EH (cell line): Measurements from ENCODE around the gene LRFN4.

ENCODE experiments used
- DNase-seq: peaks from one replicate; pipeline ENCODE4 v3.0.0-alpha.2; 2015; ENCODE audit warnings: low read depth

LRFN4 gene

DNA sequence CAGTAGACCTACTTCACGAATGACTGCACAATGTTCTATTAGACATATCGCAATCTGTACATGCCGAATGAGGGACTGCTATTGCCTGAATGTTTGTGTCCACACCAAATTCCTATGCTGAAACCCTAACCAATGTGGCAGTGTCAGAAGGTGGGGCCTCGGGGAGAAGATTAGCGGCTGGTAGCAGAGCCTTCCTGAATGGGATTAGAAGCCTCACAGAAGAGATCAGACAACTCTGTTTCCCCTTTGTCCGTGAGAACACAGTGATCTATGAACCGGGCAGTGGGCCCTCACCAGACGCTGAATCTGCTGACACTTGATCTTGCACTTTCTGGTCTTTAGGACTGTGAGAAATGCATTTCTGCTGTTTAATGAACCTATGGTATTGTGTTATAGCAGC lies 33.1 kb downstream of the LRFN4 start:
- no peak for DNase-seq

DNA sequence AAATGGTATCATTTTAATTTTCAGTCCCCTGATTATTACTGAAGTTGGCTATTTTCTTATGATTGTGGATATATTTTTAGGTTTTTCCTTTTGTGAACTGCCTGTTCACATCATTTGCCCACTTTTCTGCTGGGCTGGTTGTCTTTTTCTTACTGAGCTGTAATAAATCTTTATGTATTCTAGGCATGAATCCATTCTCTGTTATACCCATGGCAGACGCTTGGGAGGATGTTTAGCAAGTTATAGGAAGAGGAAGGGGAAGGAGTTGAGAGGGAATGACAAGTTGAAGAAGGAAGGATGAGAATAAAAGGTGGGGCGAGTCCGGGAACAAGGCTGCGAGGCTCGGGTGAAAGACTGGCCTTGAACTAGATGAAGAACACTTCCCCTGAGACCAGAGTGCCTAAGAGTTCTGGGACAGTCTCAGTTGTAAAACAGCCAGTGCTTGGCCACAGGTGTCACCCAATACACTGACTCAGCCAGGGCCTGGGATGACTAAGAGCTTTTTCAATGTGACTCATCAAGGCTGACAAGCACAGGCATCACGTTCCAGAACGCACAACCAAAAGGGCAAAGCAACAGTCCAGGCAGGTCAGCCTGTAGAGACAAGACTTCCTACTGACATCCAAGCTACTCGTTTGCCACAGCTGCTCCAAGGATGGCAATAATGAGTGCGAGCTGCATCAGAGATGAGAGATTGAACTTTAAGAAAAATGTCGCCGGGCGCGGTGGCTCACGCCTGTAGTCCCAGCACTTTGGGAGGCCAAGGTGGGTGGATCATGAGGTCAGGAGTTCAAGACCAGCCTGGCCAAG lies 35.2 kb downstream of the LRFN4 start:
- peak; percentile 97 for DNase-seq

DNA sequence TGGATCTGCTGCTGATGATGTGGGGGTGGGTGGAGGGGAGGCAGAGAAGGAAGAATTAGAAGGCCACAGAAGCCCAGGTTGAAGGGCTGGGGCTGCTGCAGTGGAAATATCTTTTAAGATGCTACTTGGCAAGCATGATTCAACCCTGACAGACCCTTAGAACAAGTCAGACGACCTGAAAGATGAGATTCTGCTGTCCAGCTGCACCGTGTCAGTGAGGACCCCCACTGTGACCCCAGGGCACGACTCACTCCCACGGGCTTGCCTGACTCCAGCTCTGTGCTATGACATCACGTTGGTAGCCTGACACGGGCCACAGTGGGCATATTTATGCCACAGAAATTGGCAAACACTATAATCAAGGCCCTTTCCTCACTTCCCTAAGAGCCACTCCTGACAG lies 36.0 kb downstream of the LRFN4 start:
- DNase-seq, result no peak

- no peak for DNase-seq
Measured at GRCh38 chr11:66894141-66894540, 37.3 kb downstream of the LRFN4 start.

GRCh38 chr11:66901964-66902390 lies 45.1 kb downstream of the LRFN4 start:
- no peak for DNase-seq

DNA sequence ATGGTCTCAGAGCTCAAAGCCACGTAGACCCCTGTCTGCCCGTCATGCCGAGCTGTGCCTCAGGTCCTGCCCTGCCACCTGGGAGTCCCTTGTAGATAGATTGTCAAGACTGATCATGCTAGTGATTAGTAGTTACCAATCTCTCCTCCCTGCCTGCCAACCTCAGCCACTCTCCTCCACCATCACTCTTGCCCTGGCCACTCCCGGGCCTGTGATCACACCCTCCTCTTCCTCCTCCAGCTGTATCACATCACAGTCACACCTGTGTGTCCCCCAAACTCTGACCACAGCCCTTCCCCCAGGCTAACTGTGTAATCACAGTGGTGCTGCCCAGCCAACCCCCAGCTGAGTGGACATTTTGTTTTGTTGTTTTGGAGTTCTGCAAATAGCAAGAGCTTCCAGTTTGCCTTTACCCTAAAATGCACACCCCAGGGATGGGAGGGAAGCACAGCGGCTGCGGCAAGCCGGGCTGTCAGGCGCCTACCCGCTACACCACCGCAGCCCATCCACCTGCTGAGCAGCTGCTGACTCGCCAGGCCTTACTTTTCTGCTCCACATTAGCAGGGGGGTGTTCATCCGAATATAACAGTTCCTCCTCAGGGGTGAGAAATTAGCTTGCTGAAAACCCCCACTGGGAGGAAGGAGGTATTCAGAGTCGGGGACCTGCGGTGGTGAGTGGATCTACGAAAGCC lies 45.8 kb downstream of the LRFN4 start:
- no peak for DNase-seq

DNA sequence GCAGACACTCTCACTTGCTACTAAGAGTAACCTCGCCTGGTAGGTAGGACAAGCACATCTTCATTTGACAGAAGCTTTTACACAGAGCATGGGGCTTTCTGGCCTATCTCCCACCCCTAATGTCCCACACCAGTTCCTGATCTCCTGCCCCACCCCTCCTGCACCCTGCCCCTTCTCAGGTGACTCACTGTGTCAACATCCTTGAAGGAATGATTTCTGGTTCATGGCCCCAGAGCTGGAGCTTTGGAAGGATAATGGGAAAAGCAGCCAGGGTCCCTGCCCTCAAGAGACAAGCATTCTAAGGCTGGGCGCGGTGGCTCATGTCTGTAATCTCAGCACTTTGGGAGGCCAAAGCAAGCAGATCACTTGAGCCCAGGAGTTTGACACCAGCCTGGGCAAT lies 47.2 kb downstream of the LRFN4 start:
- peak; percentile 45 for DNase-seq

DNA sequence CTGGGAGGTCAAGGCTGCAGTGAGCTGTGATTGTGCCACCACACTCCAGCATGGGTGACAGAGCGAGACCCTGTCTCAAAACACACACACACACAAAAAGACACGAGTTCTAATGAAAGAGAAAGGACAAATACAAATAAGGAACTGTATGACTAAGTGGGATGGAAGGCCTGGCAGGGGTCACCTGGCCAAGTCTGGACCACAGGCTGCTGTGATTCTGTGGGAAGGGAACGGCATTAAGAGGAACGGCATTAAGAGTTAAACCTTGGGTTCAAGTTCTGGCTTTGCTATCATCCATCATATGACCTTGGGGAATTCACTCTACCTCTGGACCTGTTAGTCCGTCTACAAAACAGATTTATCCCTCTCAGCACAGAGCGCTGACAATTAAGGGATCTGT lies 47.7 kb downstream of the LRFN4 start:
- DNase-seq, result no peak

- DNase-seq, result no peak
Measured at GRCh38 chr11:66904981-66905521, 48.2 kb downstream of the LRFN4 start.

DNA sequence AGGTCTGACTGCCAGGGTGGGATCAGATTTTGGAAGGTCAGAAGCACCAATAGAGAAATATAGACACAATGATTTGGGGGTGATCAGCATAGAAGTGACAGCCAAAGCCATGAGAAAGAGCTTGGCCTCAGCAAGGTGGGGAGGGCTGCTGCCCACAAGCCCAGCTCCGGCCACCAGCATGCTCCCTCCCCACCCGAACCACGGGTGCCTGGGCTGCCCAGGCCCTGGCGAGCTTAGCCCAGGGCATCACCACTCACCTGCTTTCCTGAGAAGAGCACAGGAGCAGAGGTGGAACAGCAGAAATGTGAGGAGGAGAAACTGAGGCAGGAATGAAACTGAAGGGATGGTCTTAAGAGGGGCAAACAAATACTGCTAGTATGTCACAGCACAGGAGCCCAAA lies 48.8 kb downstream of the LRFN4 start:
- no peak for DNase-seq

DNA sequence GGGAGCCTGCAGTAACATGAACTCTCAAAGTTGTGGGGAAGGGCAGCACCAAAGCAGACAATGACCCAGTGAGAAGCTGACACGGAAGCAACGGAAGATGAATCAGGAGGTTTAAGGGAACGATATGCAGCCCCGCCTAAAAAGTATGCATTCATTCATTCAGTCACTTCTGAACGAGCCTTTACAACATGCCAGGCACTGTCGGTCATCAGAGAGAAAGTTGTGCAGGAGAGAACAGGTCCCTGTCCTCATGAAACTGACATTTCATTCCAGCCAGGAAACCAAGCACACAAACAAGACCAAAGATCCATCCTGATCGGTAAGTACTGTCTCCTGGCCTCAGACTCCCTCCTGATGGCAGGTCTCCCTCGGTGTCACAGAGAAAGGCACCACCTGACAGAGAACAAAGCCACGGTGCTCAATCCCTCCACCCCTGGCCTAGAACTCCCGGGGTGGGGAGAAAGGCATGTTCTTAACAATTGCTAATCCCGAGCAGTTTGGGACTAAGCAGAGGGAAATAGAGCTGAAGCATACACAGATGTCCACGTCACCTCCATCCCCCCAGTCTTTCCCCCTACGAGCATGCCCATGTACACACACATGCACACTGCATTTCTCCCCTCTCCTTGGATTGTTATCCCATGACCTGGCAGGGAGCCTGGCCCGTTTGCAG lies 49.3 kb downstream of the LRFN4 start:
- DNase-seq, result no peak

DNA sequence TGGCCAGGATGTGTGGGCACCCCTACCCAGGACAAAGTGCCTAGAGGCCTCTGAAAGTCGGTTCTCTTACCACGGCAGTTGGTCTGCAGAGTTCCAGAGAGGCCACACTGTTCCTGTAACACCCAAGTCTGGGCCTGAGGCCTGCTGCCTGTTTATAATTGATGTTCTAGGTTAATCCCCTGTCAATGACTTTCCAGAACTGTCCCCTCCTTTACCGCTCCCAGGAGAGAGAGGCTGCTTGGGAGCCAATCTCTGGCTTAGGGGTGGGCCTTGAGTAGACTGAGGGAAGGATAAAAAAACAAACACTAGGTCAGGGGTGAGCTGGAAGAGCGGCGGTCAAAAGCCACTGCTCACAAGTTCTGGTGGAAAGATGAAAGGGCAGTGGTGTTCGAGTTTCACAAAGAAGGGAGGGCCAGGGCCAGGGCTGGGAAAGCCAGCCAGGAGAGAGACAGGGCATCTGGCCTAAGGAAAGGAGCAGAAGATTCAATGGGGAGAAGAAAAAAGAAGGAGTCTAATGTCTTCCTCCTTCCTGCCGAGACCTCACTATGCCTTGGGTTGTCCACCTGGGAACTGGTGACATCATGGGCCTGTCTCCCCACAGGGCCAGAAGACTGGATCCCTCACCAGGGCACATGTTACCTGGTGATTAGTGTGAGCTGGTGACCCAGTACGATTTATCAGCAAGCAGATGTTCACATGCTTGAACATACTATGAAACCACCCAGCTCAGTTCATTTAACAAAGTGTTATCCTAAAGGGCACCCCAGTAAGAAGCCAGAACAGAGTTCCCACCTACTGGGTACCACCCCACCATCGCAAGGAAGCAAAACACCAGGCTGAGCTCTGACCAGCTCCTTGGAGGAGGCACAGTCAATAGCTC lies 51.1 kb downstream of the LRFN4 start:
- no peak for DNase-seq

GRCh38 chr11:66909181-66909580 lies 52.3 kb downstream of the LRFN4 start:
- DNase-seq, result no peak

GRCh38 chr11:66910016-66910415 lies 53.2 kb downstream of the LRFN4 start:
- no peak for DNase-seq
